Left ventricle myocardium superior (tissue), 1 donor: ENCODE results near the gene ZBTB3. TPM values are rescaled to one million over a fixed set of nuclear protein-coding genes. Genes with fewer than 3 reads are reported as not detected.
"Not testable (repeated sequence)": the region's sequence is repeated elsewhere in the genome, so short reads cannot be mapped to it uniquely, and the experiment has no call there.

Experiments
- ATAC-seq: fragments of 200-7000 bp; cut with Tn5 transposase; one replicate; pipeline ENCODE4 v1.9.1; 2020; ENCODE audit warnings: mild to moderate bottlenecking, moderate library complexity
- DNase-seq: peaks from one replicate; pipeline ENCODE4 v3.0.0-alpha.2; 2020
- intact Hi-C: fragments of 100-400 bp; cut with micrococcal nuclease; formaldehyde crosslinking; loops from one replicate; pipeline ENCODE4 v1.11.0; 2022
- total RNA-seq: library from RNA; stranded (reverse); fragmentation: NEBNext Ultra II Directional; extraction: Animal tissue kit (Norgen Biotek cat#: 25700); gene quantifications from one replicate; pipeline ENCODE4 v1.2.1, GENCODE V29; 2021
- donor health status: DM: no; HTN: yes; CAD: no; lungs with severe emphysema.

The ZBTB3 gene
- total RNA-seq, 1 donor from 2014 or later = 10.1 TPM

DNA sequence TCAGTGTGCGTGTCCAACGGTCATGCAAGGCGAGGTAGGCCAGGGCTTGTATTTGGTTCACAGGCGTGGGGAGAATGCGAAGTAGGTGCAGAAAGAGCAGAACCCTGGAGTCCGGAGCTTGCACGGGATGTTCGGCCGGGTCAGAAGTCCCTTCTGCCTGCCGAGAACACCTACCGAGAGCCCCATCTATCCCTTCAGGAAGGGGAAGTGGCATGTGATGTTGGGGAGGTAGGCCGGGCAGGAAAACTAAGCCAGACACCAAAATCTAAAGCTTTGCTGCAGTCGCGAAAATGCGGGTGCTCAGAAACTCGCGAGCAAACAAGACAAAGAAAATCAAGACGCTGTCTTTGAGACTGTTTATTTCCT lies 16.8 kb upstream of the ZBTB3 start:
- intact Hi-C loops = no loop called here
- ATAC-seq (peak; percentile 21), DNase-seq (no peak)

GRCh38 chr11:62760867-62761227 lies 6.9 kb upstream of the ZBTB3 start:
- DNase-seq, intact Hi-C loops, ATAC-seq: not testable (repeated sequence)

DNA sequence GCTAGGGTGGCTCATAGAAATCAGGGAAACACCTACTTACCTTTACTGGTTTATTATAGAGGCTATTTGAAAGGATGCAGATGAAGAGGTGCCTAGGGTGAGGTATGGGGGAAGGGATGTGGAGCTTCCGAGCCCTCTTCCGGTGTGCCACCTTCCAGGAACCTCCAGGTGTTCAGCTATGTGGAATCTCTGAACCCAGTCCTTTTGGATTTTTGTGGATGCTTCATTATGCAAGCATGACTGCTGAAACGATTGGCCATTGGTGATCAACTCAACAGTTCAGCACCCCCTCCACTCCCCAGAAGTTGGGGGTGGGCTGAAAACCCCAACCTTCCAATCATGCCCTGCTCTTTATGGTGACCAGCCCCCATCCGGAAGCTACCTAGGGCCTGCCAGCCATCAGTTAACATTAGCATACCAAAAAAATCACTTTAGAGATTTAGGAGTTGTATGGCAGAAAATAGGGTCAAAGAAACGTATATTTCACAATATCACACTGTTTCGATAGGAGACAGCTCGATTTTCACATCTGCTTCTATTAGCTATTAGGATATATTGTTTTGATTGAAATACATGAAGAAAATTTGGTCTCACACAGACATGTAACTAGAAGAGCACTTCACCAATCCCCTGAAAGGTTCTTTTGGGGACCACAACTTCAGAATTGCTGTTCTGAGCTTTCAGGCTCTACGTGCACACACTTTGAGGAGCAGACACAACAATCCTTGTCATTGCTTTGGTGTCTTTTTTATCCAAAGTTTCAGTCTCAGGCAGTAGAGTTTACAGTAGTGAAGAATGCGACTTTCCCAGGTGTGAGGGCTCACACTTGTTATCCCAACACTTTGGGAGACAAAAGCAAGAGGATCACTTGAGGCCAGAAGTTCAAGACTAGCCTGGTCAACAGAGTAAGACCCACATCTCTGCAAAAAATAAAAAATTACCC lies 4.2 kb upstream of the ZBTB3 start:
- intact Hi-C loops = no loop called here
- ATAC-seq = no peak

GRCh38 chr11:62755086-62755615 lies 1.2 kb upstream of the ZBTB3 start:
- no peak for ATAC-seq
- DNase-seq = no peak
- intact Hi-C loops = no loop called here

More for the DNA sequence above, 4.2 kb upstream of the ZBTB3 start:
- no peak for DNase-seq

DNA sequence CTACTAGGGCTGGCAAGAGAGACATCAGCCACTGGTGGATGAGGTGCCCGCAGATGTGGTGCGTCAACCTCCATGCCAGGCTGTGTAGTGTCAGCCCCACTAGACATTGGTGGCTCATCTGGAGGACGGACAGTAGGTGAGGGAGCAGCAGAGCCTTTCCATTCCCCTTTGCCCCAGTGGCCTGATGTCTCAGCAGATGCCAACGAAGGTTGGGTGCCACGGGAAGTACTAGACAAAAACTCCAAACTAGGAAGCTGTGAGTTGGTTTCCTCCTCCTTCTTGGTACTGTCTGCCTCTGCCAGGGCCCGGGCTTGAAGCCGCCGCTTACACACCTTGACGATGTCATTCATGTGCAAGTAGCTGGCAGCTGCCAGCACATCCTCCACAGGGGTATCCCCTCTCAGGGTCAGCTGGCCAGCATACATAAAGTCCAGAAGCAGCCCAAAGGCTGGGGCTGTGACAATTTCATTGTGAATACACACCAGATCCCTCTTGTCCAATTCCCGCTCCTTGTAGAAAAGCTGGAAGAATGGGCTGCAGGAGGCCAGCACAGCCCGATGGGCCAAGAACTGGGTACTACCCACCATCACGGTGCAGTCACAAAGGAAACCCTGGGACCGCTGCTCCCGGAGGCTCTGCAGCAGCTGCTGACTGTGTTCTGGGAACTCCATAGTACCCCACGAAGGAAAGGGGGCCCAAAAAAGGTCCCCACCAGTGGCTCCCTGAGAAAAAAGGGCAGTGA lies 795 bp downstream of the ZBTB3 start:
- ATAC-seq (peak; percentile 1), DNase-seq (no peak)
- intact Hi-C loops = no loop called here

DNA sequence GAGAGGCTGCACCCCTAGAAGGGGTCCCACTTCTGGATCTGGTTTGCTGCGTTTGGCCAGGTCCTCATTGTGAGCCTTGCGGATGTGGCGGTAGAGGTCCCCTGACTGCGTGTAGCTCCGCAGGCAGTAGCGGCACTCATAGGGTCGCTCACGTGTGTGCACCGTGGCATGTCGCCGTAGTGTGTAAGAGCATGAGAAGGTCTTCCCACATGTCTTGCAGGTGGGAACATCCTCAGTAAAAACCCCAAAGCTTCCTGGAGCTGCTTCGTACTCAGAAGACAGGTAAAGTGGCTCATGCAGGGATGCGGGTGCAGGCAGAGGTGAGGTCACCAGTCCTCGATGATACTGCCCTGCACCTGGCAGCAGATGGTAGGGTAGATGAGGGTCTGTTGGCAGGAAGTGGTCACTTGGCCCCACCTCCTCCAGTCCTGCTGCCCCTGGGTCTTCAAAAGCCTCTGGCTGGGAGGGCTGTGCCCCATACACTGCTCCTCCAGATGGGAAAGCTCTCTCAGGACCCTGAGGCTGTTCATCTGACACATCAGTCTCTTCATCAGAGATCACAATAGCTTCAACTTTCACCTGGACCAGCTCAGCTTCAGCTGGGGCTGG lies 1.7 kb downstream of the ZBTB3 start:
- intact Hi-C loops = no loop called here
- ATAC-seq (no peak), DNase-seq (no peak)

- ATAC-seq, intact Hi-C loops, DNase-seq: not testable (repeated sequence)
Measured at GRCh38 chr11:62749931-62750330, 4.0 kb downstream of the ZBTB3 start.

DNA sequence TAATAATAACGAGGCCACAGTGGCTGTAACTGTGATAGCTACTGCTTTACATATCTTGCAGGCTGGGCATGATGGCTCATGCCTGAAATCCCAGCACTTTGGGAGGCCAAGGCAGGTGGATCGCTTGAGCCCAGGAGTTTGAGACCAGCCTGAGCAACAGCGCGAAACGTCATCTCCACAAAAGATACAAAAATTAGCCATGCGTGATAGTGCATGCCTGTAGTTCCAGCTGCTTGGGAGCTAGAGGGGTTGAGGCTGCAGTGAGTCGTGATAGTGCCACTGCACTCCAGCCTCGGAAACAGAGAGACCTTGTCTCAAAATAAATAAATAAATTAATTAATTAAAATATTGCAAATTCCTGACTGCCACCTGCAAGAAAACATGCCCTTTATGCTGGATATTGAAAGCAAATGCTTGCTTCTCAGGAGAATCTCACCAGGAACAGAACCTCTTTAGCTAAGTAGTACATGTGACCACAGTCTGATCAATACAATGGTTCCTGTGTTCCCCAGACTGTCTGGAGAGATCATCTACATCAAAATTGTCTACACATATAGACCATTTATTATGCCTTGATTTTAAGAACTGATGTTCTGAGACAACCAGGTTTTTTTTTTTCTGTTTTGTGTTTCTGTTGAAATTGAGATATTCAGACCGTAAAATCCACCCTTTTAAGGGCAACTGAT lies 6.3 kb downstream of the ZBTB3 start:
- no peak for ATAC-seq
- intact Hi-C loops = no loop called here
- no peak for DNase-seq

- DNase-seq (no peak), ATAC-seq (no peak)
- intact Hi-C loops = no loop called here
Measured at GRCh38 chr11:62737196-62737595, 16.8 kb downstream of the ZBTB3 start.

- ATAC-seq = no peak
- DNase-seq = no peak
- intact Hi-C loops = no loop called here
Measured at GRCh38 chr11:62732830-62733229, 21.1 kb downstream of the ZBTB3 start.

DNA sequence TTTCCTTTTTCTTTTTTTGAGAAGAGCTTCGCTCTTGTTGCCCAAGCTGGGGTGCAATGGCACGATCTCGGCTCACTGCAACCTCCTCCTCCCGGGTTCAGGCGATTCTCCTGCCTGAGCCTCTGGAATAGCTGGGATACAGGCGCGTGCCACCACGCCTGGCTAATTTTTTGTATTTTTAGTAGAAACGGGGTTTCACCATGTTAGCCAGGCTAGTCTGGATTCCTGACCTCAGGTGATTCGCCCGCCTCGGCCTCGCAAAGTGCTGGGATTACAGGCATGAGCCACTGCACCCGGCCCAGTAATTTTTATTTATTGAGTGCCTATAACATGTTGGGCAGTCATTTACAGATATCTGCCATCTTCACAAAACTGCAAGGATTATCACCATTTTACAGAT lies 23.9 kb downstream of the ZBTB3 start:
- intact Hi-C loops, ATAC-seq, DNase-seq: not testable (repeated sequence)

- intact Hi-C loops = no loop called here
- DNase-seq (peak; percentile 88), ATAC-seq (peak; percentile 70)
Measured at GRCh38 chr11:62728171-62728988, 25.6 kb downstream of the ZBTB3 start, which contains the start of gene TTC9C. TTC9C (plus strand) TSS chr11:62728486; CDS start chr11:62728849, 363 bp downstream.

DNA sequence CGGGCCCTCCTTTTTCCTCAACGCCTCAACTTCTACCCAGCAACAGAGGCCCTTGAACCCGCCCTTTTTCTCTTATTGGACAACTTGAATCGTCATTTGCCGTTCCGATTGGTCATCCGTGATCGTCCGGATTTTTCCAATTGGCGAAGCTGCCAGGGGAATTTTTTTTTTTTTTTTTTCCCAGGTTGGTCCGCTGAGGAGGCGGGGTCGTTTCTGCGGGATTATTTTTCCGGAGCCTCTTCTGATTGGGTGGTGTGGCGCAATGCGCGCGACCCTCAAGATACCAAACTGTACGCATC lies 26.1 kb downstream of the ZBTB3 start:
- peak; percentile 84 for DNase-seq
- intact Hi-C loops = no loop called here

GRCh38 chr11:62727165-62727871 lies 26.6 kb downstream of the ZBTB3 start, which contains the start of gene HNRNPUL2:
HNRNPUL2 (minus strand) TSS chr11:62727457; CDS start chr11:62727156, 301 bp downstream.
- peak; percentile 93 for ATAC-seq
- intact Hi-C loops = no loop called here
- peak; percentile 99 for DNase-seq

More for the DNA sequence above, 26.1 kb downstream of the ZBTB3 start:
- ATAC-seq = peak; percentile 80

DNA sequence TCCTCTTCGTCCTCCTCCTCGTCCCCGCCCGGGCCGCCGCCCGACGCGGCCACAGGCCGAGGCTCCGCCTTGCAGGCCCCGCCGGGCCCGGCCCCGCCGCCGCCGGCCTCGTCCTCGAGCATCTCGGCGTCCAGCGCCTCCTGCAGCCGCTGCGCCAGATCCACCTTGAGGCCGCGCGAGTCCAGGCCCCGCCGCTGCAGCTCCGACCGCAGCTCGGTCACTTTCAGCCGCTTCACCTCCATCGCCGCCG lies 27.1 kb downstream of the ZBTB3 start:
- ATAC-seq (peak; percentile 3), DNase-seq (no peak)
- intact Hi-C loops = no loop called here

DNA sequence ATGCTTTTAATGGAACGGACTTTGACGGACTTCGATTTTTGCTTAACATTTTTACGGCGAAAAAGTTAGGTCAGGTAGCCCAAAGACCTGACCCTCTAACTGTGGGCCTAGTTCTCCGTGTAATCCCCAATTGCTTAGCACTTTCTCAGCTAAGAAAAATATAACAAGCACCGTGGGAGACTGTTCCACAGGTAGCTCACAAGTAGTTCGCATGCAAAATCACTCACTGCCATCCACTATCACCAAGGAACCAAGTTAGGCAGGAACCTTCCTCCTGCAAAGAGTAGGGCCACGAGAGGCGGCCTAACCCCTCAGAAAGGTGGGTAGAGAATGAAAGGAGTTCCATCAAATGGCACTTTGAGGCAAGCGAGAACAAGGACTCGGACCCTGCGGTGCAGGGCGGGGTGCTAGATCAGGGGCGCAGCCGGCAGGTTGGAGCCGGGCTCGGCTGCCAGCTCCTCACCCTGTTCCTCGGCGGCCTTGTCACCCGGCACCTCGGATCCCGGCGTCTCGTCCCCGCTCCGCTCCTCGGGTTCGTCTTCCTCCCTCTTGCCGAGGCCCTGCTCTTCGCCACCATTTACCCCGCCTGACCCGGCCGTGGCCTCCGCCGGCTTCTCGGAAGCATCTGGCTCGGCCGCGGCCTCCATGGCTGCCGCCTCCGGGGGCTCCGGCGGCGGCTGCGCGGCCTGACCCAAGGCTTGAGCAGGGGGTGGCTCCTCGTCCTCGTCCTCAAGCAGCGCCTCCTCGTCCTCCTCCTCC lies 27.6 kb downstream of the ZBTB3 start:
- DNase-seq (no peak), ATAC-seq (no peak)
- intact Hi-C loops = no loop called here

- ATAC-seq (no peak), DNase-seq (no peak)
- intact Hi-C loops = no loop called here
Measured at GRCh38 chr11:62725646-62726045, 28.3 kb downstream of the ZBTB3 start.
